Bronchial epithelial cell (primary cell): ENCODE results near the gene ITM2A. TPM values are rescaled to one million over a fixed set of nuclear protein-coding genes. Genes with fewer than 3 reads are reported as not detected.

Source experiments
- DNase-seq: peaks from one replicate; pipeline ENCODE4 v3.0.0-alpha.2; 2010; ENCODE audit warnings: low read depth
- FAIRE-seq: peaks from 2 replicates; lab custom pipeline; 2011; peaks lifted over from hg19 to GRCh38; lab: Jason Lieb, UNC
- H3K27me3 ChIP-seq: 2 replicates; pipeline ENCODE4 v1.5.1; 2011; ENCODE audit warnings: low read length; ENCODE audit not compliant: control insufficient read depth, insufficient read depth
- H3K36me3 ChIP-seq: 2 replicates; pipeline ENCODE4 v1.5.1; 2011; ENCODE audit warnings: low read length; ENCODE audit not compliant: control insufficient read depth, insufficient read depth
- H3K4me3 ChIP-seq: 2 replicates; pipeline ENCODE4 v1.5.1; 2011; ENCODE audit warnings: mild to moderate bottlenecking, low read depth, low read length, control low read depth
- CTCF ChIP-seq: IDR thresholded peaks from 2 replicates; pipeline ENCODE4 v1.5.1; 2011; ENCODE audit warnings: mild to moderate bottlenecking, moderate library complexity, low read length, control low read depth, inconsistent platforms; ENCODE audit not compliant: insufficient read depth, severe bottlenecking
- total RNA-seq: library from RNA; depleted of rRNA; stranded (reverse); fragments of >200 nt; gene quantifications from 2 replicates; pipeline ENCODE4 v1.2.1, GENCODE V29; 2014

ITM2A gene
- total RNA-seq = 1.8 and 4.9 TPM in 2 replicates

- no peak within 1 kb of the TSS for H3K4me3 ChIP-seq
- FAIRE-seq = no peak
- no peak for DNase-seq
- no peaks in the 10 kb centered on the region for H3K36me3 ChIP-seq
- H3K27me3 ChIP-seq = no peaks in the 10 kb centered on the region
- no peak for TF ChIP-seq CTCF
Observed at GRCh38 chrX:79366873-79367749, at the start of gene ITM2A. TSS of gene ITM2A (minus strand) at chrX:79367334. CDS start at chrX:79367215, 119 bp downstream.

- TF ChIP-seq CTCF = no peak
- Histone ChIP-seq H3K36me3 (no peaks in the 10 kb centered on the region), H3K27me3 (no peaks in the 10 kb centered on the region), H3K4me3 (no peak overlapping the region)
- DNase-seq = no peak
- FAIRE-seq = no peak
Observed at GRCh38 chrX:79415056-79415455, 47.9 kb upstream of the ITM2A start.

GRCh38 chrX:79413963-79414362 is 46.8 kb upstream of the ITM2A start:
- no peak overlapping the region for H3K4me3 ChIP-seq
- H3K27me3 ChIP-seq = no peaks in the 10 kb centered on the region
- TF ChIP-seq CTCF = no peak
- H3K36me3 ChIP-seq = no peaks in the 10 kb centered on the region
- DNase-seq = no peak
- FAIRE-seq = no peak

DNA sequence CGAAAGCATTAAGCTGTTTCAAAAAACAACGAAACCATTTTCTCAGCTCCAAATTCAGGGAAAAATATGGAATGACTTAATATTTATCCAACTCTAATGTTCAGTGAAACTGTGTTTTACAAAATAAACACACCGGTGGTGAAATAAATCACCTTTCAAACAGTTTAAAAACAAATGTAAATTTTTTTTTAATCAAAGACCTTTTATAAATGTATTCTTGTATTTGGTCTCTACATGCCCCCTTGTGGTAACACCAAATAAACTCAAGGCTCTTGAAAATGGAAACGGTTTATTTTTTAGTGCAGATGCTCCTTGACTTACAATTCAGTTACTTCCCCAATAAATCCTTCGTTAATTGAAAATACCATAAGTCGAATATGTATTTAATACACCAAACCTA is 45.8 kb upstream of the ITM2A start:
- H3K36me3 ChIP-seq = no peaks in the 10 kb centered on the region
- no peaks in the 10 kb centered on the region for H3K27me3 ChIP-seq
- peak; percentile 7 for DNase-seq
- TF ChIP-seq CTCF = no peak
- FAIRE-seq = no peak
- H3K4me3 ChIP-seq = no peak overlapping the region

DNA sequence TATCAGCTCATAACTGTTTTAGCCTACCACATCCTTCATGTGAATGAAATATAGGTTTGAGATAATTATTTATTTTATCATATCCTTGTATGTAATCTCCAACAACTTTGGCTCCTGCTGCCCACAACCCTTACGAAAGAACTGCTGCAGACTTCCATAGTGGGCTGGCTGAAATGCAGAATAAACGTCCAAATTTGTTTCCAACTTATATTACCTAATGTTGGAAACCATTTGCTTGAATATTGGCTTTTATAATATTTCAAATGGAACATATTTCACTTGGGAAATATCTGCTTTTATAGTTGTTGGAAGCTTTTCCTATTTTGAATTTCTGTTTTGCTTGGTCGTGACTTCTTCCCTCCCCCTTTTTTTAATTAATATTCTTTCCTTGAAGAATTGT is 45.0 kb upstream of the ITM2A start:
- Histone ChIP-seq H3K4me3 (no peak overlapping the region), H3K27me3 (no peaks in the 10 kb centered on the region), H3K36me3 (no peaks in the 10 kb centered on the region)
- TF ChIP-seq CTCF = no peak
- FAIRE-seq (no peak), DNase-seq (no peak)

DNA sequence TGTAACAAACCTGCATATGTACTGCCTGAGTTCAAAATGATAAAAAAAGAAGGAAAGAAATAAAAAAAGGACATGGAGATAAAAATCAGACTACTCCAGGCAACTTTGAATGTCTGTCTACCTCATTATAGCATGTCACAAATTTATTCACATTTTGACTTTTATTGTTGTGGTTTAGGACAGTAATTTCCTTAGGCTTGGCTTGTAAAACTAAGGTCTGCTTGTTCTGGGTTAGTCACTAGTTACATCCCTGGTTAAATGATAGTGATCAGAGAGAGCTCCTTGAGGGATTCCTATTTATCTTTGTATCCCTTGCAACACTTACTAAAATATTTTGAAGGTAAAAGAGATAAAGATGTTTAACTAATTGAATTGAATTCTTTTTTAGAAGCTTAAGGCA is 42.5 kb upstream of the ITM2A start:
- DNase-seq (no peak), FAIRE-seq (no peak)
- no peak overlapping the region for H3K4me3 ChIP-seq
- no peak for TF ChIP-seq CTCF
- H3K36me3 ChIP-seq = no peaks in the 10 kb centered on the region
- no peaks in the 10 kb centered on the region for H3K27me3 ChIP-seq
